ENCODE data around the gene SLC7A14.

The SLC7A14 gene

GRCh38 chr3:170469151-170470062 lies 116.5 kb downstream of the SLC7A14 start:
- no peak for DNase-seq

DNA sequence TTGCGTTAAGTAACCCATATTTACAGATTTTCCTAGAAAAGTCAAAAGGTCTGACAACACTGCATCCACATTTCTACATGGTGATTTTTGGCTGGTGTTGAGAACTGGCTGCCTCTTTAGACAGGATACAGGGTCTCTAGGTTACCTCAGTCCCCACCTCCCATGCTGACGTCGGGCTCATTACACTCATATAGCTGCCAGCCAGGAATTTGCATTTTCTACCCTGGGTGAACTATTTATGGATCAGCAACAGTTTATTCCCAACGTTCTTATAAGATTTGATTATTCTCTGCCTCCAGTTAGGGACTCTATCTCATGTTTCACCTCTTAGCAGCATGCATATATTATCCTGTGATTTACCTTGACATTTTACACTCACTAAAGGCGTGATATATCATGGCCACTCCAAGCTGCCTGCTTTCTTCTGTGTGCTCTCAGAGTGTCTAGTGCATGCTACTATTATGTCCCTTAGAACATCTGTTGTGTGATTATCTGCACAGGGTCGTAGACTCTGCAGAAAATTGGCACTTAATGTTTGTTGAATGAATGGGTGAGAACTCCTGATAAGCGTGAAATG lies 118.2 kb downstream of the SLC7A14 start:
- no peak for DNase-seq

- DNase-seq, result no peak
These were observed 118.9 kb downstream of the SLC7A14 start for GRCh38 chr3:170467007-170467406.

DNA sequence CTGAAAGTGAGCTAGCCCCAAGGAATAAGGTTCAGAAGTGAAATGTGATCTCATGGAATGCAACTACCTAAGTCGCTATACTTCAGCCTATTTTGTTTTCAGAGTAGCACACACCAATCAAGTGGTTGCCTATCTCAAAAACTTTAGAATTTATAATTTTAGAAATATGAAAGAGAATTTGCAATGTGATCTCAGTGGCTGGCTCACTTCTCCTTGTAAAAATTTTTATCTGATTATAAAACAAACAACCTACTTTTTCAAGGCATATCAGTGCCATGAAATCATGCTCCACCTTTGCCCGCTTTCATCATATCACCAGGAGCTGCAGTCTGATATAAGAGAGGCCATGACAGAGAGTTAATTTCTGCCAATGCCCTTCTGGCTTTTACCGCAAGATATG lies 119.9 kb downstream of the SLC7A14 start:
- no peak for DNase-seq

- DNase-seq, result no peak
These were observed 122.9 kb downstream of the SLC7A14 start for GRCh38 chr3:170463011-170463410.

GRCh38 chr3:170458285-170458684 lies 127.6 kb downstream of the SLC7A14 start:
- no peak for DNase-seq

GRCh38 chr3:170454509-170454908 lies 131.4 kb downstream of the SLC7A14 start:
- no peak for DNase-seq

DNA sequence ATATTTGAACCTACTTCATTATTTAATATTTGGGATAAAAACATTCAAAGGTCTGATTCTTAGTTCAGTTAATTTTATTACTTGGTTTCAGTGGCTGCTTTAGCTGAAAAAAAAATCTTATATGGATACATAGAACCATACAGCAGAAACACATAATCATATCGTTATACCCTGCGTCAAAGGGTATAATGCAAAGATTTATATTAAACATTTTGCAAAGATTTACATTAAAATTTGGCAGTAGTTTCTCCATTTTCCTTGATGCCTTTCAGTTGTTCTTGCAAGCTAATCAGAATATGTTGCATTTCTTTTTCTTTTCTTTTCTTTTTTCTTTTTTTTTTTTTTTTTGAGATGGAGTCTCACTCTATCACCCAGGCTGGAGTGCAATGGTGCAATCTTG lies 135.8 kb downstream of the SLC7A14 start:
- no peak for DNase-seq

- no peak for DNase-seq
These were observed 137.3 kb downstream of the SLC7A14 start for GRCh38 chr3:170448584-170448983.

GRCh38 chr3:170443457-170443856 lies 142.4 kb downstream of the SLC7A14 start:
- no peak for DNase-seq

GRCh38 chr3:170442947-170443346 lies 142.9 kb downstream of the SLC7A14 start:
- no peak for DNase-seq

- DNase-seq, result no peak
These were observed 144.5 kb downstream of the SLC7A14 start for GRCh38 chr3:170441412-170441811.

DNA sequence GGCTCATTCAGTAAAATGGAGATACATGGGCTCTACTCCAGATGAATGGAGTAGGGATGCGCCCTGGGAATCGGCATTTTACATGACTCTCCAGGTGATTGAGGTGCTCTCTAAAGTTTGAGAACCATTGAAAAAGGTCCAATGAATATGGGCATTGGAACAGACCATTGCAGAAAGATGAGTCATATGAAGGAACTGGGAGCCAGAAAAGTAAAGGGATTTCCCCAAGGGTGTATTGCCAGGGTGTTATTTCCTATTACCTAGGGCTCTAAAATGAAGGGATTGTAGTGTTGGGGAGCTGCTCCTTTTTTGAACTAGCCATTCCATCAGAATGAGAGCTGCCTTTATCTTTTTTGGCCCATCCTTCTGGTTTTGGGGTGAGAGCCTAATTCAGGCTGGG lies 145.5 kb downstream of the SLC7A14 start:
- DNase-seq, result no peak

GRCh38 chr3:170438836-170439235 lies 147.0 kb downstream of the SLC7A14 start:
- no peak for DNase-seq

DNA sequence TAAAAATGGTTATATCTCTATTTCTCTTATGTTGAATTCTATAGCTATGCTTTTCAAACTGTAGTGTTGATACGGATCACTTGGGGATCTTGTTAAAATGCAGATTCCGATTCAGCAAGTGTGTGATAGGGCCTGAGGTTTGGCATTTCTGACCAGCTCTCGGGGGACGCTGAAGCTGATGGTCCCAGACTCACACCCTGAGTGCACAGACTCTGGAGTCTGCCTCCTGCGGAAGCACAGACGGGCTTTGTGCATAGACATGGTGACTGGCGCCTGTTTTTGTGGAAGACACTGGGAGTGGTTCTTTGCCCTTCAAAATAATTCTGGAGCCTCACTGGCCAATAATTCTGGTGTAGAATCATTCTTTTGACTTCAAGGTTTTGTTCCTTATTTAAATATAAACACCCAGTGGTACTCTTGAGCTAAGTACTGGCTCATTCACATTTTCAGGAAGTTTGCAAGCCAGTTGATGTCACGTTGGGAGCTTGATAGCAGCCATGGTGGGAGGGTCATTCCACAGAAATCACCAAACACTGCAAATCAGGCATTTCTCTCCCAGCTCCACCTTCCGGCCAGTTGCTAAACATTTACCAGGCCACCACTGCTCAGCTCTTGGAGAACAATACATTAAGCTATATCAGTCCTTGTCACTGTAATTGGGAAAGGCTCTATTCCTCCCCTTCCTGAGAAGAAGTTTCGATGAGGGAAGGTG lies 148.0 kb downstream of the SLC7A14 start:
- no peak for DNase-seq

GRCh38 chr3:170437176-170437575 lies 148.7 kb downstream of the SLC7A14 start:
- DNase-seq, result no peak

GRCh38 chr3:170436697-170437096 lies 149.2 kb downstream of the SLC7A14 start:
- no peak for DNase-seq

DNA sequence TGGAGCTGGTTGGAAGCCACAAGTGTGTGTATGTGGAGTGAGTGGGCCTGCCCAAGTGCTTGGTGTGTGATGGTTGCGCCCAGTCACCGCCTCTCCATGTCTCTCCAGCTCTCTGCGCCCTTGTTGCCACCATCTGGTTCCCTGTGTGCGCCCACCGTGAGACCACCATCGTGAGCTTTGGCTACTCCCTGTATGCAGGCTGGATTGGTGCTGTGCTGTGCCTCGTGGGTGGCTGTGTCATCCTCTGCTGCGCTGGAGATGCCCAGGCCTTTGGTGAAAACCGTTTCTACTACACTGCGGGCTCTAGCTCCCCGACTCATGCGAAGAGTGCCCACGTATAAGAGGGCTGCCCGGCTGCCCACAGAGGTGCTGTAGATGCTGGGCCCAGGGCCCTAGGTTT lies 153.5 kb downstream of the SLC7A14 start:
- DNase-seq, result no peak

DNA sequence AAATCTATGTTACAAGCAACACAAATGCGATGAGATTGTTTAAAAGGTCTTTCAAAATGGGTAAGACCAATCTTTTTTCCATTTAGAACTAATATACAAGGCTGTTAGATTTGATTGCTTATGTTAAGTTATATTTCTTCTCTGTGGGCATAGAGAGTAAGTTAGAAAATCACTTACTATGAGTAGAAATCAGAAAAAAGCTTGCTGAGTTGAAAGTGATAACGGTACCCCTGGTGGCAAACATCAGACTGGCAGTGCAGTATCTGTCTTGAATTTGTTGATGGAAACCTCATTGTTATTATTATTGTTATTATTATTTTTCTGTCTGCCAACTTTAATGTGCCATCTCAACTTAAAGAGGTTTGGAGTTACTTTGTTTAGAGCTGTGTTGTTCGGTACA lies 154.8 kb downstream of the SLC7A14 start:
- no peak for DNase-seq

GRCh38 chr3:170429050-170429449 lies 156.8 kb downstream of the SLC7A14 start:
- DNase-seq, result no peak

- no peak for DNase-seq
These were observed 157.8 kb downstream of the SLC7A14 start for GRCh38 chr3:170428095-170428494.

DNA sequence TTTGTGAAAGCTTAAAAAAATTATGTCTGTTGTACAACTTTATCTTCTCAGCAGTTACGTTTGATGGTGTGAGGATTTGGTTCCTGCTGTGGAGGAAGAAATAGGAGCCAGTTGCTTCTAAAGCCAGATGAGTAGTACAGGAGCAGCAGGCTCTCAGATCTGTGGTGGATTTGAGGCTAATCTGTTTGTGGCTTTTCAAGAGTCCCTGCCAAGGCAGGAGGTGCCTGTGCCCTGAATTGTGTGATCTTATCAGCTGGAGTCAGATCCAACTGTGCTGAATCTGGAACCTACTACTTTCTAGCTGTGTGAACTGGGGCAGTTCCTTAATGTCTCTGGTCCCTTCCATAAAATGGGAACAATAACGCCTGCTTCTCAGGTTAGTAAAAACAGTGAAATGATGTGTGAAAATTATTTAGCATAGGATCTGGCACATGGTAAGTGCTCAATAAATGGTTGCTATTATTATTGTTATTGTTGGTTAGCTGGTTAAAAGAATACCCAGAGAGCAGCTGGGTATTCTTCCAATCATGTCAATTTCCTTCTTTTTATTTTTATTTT lies 159.6 kb downstream of the SLC7A14 start:
- no peak for DNase-seq

DNA sequence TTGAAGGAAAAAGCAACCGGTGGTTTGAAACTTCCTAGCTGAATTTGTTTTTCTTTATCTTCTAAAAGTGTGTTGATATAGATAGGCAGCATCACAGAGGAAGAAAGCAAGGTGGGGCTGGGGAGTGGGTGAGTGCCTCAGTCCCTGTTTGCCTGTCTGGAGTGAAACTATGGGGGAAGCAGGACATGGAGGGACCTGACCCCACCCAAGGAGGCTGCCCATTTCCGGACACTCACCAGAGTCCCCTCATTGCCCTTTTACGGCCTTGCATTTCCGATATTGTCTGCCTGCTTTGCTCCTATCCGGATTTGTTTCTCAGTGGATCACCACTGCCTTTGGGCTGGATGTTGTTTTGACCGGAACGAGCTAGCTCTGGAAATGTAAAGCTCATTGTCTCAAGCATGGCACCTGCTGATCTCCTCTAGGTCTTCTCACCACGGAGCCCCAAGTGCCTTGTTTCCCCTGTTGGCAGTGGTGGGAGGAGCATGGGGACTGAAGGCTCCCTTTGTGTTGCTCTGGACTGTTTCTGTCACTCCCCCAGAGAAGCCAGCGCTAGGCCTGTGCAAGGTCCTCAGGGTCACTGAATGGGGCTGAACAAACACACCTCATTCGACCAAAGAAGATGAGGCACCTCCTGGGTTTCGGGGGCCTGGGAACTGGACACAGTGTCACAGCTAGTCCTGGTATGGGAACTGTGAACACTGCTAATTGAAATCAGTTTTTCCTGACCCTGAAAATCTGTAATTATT lies 160.2 kb downstream of the SLC7A14 start:
- no peak for DNase-seq
